CD4-positive, alpha-beta T cell treated with Interferon gamma for 1 hour (primary cell): ENCODE results near the gene AGAP3.

ENCODE experiments used
- DNase-seq: peaks from one replicate; pipeline ENCODE4 v3.0.0-alpha.2; 2020

Gene AGAP3

DNA sequence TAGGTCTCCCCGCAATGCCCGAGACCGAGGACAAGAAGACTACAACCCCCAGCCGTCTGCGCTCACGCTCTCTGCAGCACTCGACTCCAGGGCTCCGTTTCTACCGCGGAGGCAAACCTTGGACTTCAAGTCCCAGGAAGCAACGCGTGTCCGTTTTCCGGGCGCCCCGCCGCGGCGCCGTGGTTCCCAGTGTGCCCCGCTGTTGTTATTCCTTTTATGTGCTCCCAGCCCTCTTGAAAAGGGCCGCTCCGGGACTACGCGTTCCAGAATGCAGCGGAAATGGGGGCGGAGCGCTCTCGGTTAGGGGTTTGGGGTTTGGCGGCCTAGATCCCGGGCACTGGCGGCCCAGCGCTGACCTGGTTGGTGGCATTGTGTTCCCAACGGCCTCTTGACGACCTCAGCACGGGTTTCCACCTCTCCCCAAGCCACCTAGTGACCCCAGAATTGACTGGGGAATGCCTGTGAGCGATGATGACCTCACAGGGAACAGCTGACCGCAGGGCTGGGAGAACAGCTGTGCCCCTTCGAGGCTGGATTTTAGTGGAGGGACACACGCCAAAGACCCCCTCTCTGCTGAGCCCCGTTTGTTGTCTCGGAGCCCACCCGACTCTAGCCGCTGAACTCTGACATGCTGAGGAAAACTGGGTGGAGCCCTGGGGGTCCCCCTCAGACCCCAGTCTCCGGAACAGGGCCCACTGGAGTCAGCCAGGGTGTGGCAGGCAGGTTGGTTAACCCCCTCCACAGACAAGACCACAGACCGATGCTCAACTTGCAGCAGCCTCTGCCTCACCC is 28.1 kb upstream of the AGAP3 start:
- peak; percentile 98 for DNase-seq

DNA sequence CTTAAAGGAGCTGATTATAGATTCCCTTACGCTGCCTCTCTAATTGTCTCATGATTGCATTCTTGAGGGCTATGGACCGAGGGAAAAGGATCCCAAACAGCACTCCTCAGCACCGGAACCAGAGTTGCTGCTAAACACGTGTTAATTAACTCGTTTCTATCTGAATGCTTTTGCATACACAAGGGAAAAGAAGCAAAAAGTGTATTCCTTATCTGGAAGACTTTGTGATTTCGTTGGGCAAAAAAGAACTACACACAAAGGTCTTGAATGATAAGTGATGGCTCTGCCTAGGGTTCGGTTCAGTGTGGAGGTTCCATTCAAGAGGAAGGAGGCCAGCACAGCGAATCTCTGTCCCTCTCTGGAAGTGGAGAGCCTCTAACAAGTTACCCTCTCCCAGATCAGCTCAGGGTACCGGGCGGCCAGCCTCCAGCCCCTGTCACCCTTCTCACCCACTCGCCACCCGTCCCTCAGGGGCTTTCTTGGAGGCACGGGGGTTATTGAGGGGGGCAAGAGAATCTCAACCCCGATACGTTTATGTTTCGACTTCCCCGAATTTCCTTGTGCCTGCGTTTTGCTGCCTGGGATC is 27.4 kb upstream of the AGAP3 start:
- no peak for DNase-seq

DNA sequence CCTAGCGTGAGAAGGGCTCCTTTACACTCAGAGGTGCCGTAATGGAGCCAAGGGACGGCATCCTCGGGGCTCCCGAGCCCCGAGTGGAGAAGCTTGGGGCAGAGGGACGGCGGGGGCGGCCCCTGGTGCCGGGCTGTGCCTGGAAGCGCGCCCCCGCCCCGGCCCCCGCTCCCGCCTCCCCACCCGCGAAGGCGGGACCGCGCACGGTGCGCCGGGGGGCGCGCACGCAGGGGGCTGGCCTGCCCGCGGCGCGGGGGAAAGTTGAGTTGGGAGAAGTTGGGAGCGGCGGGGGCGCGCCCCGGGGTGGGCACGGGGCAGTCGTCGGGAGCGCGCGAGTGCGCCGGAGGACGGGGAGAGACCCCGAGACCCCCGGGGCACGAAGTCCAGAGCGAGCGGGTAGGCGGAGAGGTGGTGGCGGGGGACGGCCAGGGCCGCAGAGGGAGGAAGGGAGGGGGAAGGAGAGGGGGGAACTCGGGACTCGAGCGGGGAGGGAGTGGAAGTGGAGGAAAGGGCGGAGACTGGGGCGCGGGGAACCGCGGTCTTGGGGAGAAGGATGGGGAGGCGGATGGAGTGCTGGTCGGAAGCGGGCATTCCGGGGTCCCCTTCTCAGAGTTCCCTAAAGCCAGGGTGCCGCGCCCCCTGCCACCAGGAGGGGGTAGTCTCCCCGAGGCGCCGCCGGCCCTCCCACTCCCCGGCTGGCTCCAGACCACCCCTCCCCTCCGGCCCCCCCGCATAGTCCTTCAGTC is 26.7 kb upstream of the AGAP3 start, which contains the start of gene SLC4A2:
Gene SLC4A2, plus strand, starts transcription at position 223 of the 746 bp plus-strand sequence. CDS start 2,399 bp downstream, outside the sequence.
- DNase-seq, result peak; percentile 60

DNA sequence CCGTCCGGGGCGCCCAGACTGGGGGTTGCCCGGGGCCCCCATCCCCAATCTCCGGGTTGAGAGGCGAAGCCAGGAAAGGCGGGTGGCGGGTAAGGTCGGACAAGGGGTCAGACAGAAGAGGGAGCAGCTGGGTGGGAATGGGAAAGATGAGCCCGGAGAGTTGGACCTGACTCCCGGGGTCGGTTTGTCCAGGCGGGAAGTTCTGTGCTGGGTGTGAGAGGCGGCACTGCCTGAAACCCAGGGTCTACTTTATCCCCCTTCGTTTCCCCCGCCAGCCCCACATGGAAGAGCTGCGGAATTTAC is 26.2 kb upstream of the AGAP3 start:
- DNase-seq, result no peak

DNA sequence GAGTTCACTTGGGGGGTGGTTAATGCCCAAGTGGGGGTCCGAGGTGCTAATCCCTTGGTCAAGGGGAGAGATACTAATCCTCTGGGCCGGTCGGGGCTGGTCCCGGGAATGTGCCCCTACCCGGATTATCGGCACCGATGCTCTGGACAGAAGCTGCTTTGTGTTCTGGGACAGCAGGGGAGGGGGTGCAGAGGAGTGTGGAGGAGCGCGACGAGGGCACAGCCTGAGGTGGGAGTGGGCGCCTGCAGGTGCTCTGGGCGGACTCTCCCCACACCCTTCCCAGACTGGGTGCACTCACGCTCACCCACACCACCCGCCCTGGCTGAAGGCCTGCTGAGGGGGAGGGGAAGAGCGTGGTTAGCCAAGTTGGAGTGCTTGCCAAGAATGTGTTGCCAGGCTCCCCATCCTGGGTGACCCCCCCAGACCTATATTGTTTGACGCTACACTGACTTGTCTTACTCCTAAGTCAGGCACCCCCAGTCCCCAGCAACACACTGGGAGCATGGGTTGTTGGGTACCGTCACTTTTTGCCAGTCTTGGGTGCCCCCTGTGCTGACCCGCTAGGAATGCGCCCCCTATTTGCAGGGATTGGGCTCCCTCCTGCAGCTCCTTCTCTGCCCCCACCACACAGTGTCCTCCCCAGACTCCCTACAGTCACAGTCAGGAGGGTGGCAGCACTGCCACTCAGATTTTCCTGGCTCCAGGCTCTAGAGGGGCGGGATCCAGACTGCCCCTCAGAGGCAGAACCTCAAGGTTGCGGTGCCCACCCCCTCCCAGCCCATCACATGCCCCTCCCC is 25.7 kb upstream of the AGAP3 start:
- no peak for DNase-seq

DNA sequence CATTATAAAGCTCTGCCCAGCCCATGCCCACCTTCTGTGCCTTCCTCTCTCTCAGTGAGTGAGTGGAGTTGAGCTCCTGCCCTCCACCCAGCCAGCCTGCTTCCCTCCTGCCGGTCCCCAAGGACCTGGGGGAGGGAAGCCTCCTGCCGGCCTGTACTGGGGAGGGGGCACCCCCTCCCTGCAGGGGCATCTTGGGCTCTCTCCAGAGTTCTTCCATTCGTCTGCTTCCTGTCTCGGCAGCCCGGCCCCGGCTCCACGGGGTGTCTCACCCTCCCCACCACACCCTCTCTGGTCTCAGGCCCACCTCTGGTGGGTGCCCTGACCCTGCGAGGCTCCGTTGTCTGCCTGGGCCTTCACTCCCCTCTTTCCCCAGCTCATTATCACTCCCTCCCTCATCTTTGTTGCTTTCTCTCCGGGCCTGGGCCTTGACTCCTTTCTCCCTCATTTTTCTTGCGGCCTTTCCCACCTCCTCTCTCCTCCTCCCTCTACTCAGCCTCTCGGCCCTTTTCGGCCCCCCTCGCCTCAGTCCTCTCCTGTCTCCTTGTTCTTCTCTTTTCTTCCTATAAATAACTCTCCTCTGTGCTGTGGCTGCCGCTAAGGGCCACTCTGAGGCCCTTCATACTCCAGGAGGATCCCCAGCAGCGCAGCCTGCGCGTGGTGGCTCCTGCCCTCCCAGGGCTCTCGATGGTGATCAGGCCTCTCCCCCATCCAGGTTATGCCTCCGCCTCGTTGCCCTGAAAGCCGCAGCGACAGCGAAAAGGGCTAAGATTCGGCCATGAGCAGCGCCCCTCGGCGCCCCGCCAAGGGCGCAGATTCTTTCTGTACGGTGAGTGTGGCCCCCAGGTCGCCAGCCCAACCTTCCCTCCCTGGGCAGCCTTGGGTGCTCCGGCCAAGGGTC is 24.8 kb upstream of the AGAP3 start:
- DNase-seq, result no peak

DNA sequence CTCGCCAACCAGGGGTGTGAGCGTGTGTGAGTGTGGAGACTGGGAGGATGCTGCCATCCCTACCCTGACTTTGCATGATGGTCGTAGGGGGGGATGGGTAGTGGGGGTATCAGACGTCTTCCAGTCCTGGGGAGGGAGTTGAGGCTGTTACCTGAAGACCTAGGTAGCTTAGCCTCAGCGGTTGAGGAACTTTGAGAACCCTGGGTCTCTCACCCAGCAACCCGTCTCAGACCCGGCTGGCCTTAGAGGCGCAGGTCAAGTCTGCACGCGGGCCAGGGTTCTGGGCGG is 24.2 kb upstream of the AGAP3 start:
- no peak for DNase-seq

DNA sequence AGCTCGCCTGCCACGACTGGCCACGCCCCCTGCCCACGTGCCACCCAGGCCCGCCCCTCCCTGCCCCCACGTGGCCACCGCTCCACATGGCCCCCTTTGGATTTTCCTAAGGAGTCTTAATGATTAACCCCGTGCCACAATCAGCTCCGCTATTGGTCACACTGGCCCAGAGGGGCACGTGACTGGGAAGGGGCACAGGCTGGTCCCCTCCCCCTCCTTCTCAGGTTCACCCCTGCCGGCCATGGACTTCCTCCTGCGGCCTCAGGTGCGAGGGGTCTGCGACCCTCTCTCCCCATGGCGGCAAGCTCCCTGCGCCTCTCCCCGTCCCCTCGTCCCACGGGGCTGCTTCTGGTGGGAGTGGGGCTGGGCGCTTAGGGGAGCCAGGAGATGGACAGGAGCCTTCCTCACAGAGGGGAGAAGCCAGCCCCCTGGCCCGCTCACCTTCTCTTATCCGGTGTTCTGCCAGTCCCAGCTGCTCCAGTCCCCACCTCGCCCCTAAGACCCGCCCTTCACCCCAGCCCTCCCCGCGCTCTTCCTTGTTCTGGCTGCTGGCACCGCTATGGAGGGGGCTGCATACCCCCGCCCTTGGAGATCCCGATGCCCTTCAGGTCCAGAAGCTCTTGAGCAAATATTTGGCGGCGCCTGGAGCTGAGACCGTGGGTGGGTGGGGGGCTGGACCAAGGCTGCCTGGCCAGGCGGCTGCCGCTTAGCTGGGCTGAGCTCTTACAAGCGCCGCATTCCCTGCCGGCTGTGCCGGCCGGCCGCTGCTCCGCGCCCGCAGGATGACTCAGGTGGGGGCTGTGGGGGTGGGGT is 23.7 kb upstream of the AGAP3 start:
- DNase-seq, result no peak

DNA sequence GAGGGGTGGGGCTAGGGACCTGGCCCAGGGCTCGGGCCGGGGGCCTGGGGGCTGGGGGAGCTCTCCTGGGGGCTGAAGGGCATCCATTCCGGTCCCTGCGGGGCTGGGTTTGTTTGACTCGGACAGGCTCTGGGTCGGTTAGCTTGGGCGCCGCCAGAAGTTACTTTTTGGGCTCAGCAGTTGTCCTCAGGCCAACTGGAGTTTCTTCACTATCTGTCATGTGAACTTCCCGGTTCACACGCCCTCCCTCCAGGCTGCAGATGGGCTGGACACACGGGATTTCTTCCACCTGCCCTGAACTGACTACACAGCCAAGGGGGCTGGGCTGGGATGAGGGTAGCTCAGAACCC is 23.1 kb upstream of the AGAP3 start:
- DNase-seq, result no peak

DNA sequence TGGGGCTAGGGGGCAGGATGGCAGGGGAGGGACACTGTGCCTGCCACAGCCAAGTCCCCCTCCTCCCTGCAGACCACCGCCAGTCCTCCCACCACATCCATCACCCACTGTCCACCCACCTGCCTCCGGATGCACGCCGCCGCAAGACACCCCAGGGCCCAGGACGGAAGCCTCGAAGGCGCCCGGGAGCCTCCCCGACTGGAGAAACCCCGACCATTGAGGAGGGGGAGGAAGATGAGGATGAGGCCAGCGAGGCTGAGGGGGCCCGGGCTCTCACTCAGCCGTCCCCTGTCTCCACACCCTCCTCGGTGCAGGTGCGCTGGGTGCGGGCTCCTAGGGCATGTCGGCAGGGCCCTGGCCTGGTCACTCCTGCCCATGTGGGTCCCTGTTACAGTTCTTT is 21.8 kb upstream of the AGAP3 start:
- DNase-seq, result no peak

DNA sequence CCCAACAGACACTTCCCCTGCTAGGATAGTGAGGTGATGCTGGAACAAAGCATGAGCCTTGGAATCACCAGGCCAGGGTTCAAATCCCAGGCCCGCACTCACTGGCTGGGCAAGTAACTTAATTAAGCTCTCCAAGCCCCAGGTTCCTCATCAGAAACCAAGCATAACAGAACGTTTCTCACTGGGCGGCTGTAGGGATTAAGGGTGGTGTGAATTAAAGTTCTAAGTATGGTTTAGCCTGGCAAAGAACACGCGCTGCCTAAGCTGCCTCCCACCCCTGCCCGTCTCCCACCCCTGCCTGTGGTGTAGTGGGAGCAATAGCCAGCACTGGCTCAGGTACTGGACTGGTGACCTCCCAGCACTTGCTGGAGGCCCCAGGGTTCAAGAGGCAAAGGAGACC is 21.3 kb upstream of the AGAP3 start:
- DNase-seq, result no peak

DNA sequence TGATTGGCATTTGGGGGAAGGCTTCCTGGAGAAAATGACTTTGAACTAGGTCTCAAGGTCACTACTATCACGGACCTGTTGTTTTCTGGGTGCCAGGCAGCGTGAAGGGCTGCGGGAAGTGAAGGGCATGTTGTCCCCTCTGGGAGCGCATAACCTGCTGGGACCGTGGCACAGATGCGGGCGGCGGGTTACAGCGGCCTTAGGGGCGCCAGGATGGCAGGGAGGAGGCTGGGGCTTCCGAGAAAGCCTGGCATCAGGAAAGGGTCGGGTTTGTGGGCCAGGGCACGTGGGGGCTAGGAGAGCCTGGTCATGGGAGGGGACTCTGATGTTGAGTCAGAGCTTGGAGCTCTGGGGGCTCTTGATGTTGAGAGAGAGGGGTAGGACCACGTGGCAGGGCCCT is 20.8 kb upstream of the AGAP3 start:
- DNase-seq, result no peak

DNA sequence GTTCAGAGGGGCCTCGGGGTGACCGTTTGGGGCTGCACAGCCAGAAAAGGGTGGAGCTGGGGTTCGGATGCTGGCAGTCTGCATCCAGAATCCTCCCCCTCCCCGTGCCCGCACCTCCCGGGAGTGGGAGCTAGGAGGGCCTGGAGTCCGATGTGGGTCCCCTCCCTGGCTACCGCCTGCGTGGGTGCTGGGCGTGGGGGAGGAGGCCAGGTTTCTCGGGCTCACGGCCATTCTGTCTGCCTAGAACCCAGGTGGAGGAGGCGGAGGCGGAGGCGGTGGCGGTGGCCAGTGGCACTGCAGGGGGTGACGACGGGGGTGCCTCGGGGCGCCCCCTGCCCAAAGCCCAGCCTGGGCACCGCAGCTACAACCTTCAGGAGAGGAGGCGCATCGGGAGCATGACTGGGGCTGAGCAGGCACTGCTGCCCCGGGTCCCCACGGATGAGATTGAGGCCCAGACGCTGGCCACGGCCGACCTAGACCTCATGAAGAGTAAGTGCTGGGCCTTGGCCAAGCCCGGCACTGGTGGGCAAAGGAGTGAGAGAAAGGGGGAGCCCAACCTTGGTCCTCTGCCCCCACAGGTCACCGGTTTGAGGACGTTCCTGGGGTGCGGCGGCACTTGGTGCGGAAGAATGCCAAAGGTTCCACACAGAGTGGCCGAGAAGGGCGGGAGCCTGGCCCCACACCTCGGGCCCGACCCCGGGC is 19.9 kb upstream of the AGAP3 start:
- DNase-seq, result no peak

DNA sequence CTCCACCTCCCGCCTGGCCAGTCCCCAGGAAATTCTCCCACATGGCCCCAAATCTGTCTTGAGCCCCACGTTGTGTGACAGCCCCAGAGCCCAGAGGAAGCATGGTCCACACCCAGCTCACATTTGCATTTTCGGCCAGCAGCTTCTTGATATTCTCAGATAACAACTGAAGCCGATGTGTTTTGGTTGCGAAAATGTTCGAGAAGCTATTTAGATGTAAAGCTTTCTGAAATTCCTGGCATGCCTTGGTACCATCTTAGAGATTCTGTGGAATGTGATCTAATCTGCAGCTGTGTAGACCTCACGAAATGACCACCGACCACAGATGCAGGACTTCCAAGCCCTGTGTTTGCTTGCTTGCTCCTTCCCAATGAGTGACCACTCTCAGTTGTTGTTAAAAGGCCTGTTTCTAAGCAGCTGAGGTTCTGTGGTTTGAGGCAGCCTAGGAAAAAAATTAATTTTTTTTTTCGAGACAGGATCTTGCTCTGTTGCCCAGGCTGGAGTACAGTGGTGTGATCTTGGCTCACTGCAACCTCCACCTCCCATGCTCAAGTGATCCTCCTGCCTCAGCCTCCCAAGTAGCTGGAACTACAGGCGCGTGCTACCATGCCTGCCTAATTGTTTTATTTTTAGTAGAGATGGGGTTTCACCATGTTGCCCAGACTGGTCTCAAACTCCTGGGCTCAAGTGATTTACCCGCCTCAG is 18.1 kb upstream of the AGAP3 start:
- DNase-seq, result no peak

DNA sequence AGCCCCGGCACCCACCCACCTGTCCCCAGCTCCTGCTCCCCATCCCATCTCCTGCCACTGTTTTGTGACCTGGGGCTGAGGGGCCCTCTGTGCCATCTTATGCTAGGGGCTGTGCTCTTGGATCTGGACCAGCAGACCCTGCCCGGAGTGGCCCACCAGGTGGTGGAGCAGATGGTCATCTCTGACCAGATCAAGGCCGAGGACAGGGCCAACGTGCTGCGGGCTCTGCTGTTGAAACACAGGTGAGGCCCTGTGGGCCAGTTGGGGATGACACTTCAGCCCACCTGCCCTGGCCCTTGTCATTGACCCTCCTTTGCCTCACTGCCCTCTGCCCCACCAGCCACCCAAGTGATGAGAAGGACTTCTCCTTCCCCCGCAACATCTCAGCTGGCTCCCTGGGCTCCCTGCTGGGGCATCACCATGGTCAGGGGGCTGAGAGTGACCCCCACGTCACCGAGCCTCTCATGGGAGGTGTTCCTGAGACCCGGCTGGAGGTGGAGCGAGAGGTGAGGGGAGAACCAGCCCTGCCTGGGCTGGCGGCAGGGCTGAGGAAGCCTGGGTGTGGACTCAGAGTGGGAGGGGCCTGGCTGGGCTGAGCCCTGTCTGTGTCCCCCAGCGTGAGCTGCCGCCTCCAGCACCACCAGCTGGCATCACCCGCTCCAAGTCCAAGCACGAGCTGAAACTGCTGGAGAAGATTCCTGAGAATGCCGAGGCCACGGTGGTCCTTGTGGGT is 16.3 kb upstream of the AGAP3 start:
- DNase-seq, result no peak

DNA sequence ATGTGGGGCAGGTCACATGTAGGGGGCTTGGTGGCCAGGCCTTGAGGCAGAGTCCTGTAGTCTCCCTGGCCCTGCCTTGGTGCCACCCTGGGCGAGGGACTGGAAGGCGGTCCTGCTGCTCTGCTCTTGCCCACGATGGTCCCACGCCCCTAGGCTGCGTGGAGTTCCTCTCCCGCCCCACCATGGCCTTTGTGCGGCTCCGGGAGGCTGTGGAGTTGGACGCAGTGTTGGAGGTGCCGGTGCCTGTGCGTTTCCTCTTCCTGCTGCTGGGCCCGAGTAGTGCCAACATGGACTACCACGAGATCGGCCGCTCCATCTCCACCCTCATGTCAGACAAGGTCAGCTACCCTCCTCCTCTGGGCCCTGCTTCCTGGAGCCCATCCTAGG is 15.7 kb upstream of the AGAP3 start:
- DNase-seq, result no peak

DNA sequence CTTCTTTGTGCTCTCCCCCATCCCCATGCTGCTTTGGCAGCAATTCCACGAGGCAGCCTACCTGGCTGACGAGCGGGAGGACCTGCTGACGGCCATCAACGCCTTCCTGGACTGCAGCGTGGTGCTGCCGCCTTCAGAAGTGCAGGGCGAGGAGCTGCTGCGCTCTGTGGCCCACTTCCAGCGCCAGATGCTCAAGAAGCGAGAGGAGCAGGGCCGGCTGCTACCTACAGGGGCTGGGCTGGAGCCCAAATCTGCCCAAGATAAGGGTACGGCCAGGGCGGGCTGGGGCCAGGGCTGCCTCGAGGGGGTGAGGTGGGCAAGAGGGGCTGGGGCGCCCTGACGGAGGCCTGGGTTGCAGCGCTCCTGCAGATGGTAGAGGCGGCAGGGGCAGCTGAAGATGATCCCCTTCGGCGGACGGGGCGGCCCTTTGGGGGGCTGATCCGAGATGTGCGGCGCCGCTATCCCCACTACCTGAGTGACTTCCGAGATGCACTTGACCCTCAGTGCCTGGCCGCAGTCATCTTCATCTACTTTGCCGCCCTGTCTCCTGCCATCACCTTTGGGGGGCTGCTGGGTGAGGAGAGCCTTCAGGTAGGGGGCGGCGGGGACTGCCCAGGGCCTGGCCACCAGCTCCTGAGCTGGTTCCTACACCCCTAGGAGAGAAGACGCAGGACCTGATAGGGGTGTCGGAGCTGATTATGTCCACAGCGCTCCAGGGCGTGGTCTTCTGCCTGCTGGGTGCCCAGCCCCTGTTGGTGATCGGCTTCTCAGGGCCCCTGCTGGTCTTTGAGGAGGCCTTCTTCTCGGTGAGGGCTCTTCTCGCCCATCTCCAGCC is 15.0 kb upstream of the AGAP3 start:
- no peak for DNase-seq

DNA sequence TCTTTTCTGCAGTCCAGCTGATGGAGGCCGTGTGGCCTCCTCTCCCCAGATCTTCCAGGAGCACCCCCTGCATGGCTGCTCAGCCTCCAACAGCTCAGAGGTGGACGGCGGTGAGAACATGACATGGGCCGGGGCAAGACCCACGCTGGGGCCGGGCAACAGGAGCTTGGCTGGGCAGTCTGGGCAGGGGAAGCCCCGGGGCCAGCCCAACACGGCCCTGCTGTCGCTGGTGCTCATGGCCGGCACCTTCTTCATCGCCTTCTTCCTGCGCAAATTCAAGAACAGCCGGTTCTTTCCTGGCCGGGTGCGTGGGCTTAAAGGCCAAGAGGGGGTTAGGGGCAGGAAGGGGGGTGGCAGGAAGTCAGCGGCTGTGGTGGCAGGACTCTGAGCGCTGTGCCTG is 12.3 kb upstream of the AGAP3 start:
- DNase-seq, result no peak
